PC-3 (cell line): Measurements from ENCODE around the gene CHMP2A.

ENCODE experiments used
- CTCF ChIP-seq: fragments of 300-600 bp; sonication (generic); conservative IDR thresholded peaks from 2 replicates; pipeline ENCODE4 v1.5.1; 2017; ENCODE audit warnings: antibody characterized with exemption, low read depth, mild to moderate bottlenecking, low read length
- EZH2 ChIP-seq: fragments of 300-600 bp; sonication (generic); IDR thresholded peaks from one replicate; pipeline ENCODE4 v1.6.1; 2017; ENCODE audit warnings: antibody characterized with exemption, mild to moderate bottlenecking, low read length; ENCODE audit not compliant: unreplicated experiment

GRCh38 chr19:58561373-58562121, 6.6 kb upstream of the CHMP2A start:
- TF ChIP-seq CTCF (no peak), EZH2 (no peak)
